ENCODE data around the gene ZNF609. TPM values are rescaled to one million over a fixed set of nuclear protein-coding genes. Genes with fewer than 3 reads are reported as not detected.

Gene ZNF609
- total RNA-seq, 1 experiment from 2014 or later = 17.7 TPM

DNA sequence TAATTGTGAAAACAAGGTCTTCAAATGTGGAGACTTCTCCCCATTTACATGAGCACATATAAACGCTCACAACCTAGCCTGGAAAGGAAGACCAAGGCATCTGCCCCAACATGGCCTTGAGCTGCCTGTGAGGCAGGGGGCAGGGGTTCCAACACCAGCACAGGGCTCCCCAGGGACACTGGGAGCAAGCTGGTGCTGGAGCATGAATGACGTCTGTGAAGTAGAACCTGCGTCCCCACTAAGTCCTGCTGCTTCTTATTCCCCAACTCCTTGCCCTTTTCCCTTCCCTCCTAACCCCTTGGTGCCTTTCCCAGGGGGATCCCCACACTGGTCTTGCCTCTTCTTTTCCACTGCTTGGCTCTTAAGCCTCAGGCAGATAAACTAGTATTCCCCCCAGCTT, 221.9 kb downstream of the ZNF609 start:
- Histone ChIP-seq H3K36me3 (peaks cover 81% of the 10 kb centered on the region), H3K4me3 (no peak overlapping the region), H3K4me1 (replicated peaks) (no peaks in the 10 kb centered on the region), H3K27ac (no peak overlapping the region), H3K27me3 (replicated peaks) (no peaks in the 10 kb centered on the region), H3K9me3 (replicated peaks) (no peaks in the 10 kb centered on the region)
- no peak for DNase-seq (ENCODE audit: low read depth in 1 of 2, low spot score in 2 of 2)

- Histone ChIP-seq H3K27me3 (replicated peaks) (no peaks in the 10 kb centered on the region), H3K4me1 (replicated peaks) (no peaks in the 10 kb centered on the region), H3K4me3 (no peak overlapping the region), H3K27ac (no peak overlapping the region), H3K9me3 (replicated peaks) (no peaks in the 10 kb centered on the region), H3K36me3 (peaks cover 86% of the 10 kb centered on the region)
- no peak for DNase-seq (ENCODE audit: low read depth in 1 of 2, low spot score in 2 of 2)
Observed at GRCh38 chr15:64683378-64683777, 223.0 kb downstream of the ZNF609 start.

- no peak for DNase-seq (ENCODE audit: low read depth in 1 of 2, low spot score in 2 of 2)
- Histone ChIP-seq H3K36me3 (peaks cover 84% of the 10 kb centered on the region), H3K27me3 (replicated peaks) (no peaks in the 10 kb centered on the region), H3K9me3 (replicated peaks) (no peaks in the 10 kb centered on the region), H3K4me3 (no peak overlapping the region), H3K27ac (no peak overlapping the region), H3K4me1 (replicated peaks) (no peaks in the 10 kb centered on the region)
Observed at GRCh38 chr15:64685230-64685888, 225.0 kb downstream of the ZNF609 start.

DNA sequence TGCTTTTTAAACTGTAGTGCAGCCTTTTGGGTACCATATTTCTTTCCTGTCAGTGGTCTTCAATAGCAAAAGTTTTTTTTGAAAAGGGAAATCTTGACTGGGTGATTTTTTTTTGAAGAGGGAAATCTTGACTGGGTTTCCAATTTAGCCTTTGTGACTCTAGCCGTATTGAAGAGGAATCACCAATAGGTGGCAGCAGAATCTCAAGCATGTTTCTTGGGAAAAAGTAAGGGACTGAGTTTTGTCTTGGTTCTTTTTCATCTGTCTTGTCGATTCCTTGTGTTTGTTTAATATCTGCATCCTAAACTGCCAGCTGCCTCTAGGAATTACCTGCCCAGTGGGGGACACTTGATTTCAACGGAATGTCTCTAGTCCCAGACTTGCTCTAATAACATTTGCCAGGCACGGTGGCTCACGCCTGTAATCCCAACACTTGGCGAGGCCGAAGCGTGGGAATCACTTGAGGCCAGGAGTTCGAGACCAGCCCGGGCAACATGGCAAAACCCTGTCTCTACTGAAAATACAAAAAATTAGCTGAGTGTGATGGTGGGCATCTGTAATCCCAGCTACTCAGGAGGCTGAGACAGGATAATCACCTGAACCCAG, 225.9 kb downstream of the ZNF609 start:
- Histone ChIP-seq H3K27ac (no peak overlapping the region), H3K36me3 (peaks cover 87% of the 10 kb centered on the region)

DNA sequence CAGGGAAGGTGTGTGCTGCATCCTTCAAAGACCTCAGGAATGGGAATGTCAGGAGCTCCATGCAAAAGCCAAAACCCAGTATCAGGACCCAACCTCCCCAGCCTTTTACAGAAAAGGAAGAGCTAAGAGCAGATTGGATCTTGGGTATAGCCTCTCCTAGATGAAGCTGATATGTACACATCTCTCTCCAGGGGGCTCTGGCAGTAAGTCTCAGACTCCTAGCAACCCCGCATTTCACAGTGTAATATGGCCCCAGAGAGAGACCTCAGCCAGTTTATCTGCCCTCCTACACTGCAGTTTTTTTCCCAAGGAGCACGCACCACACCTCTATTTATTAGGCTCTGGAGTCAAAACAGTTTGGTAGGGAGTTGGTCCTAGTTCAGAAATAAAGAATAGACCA, 226.8 kb downstream of the ZNF609 start:
- Histone ChIP-seq H3K4me1 (replicated peaks) (no peaks in the 10 kb centered on the region), H3K9me3 (replicated peaks) (no peaks in the 10 kb centered on the region), H3K27me3 (replicated peaks) (no peaks in the 10 kb centered on the region), H3K36me3 (peaks cover 87% of the 10 kb centered on the region), H3K27ac (no peak overlapping the region), H3K4me3 (no peak overlapping the region)
- DNase-seq (ENCODE audit: low read depth in 1 of 2, low spot score in 2 of 2) = no peak

More for the DNA sequence above, 225.9 kb downstream of the ZNF609 start:
- H3K4me1 ChIP-seq (replicated peaks) = no peaks in the 10 kb centered on the region
- DNase-seq (ENCODE audit: low read depth in 1 of 2, low spot score in 2 of 2) = peak in 1 of 2 experiments; percentile 42
- no peaks in the 10 kb centered on the region for H3K27me3 ChIP-seq (replicated peaks)
- H3K9me3 ChIP-seq (replicated peaks) = no peaks in the 10 kb centered on the region
- no peak overlapping the region for H3K4me3 ChIP-seq

DNA sequence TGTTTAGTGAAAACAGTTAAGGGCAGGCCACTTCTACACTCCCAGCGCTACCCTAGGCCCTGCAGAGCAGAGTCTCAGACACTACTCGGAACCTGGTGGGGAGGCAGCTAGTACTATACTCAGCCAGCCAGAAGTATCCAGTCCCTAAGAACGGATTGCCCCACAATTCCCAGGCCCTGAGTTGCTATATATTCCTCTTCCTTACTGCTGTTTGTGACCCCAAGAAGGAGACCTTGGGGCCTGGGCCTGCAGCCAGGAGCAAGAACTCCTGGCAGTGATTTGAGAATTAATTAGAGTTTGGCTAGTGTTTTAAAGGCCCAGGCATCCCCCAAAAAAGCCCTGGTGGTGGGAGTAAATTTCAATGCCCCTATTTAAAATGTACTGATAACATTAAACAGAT, 227.3 kb downstream of the ZNF609 start:
- Histone ChIP-seq H3K4me1 (replicated peaks) (peaks cover under 1% of the 10 kb centered on the region; the same call in 1 of the 2 replicates), H3K9me3 (replicated peaks) (no peaks in the 10 kb centered on the region), H3K4me3 (no peak overlapping the region), H3K36me3 (peaks cover 87% of the 10 kb centered on the region), H3K27me3 (replicated peaks) (no peaks in the 10 kb centered on the region), H3K27ac (no peak overlapping the region)
- DNase-seq (ENCODE audit: low read depth in 1 of 2, low spot score in 2 of 2) = no peak

- H3K4me1 ChIP-seq (replicated peaks) = peaks cover 11% of the 10 kb centered on the region; the same call in 1 of the 2 replicates
- H3K27ac ChIP-seq = no peak overlapping the region
- no peaks in the 10 kb centered on the region for H3K27me3 ChIP-seq (replicated peaks)
- H3K9me3 ChIP-seq (replicated peaks) = no peaks in the 10 kb centered on the region
- no peak overlapping the region for H3K4me3 ChIP-seq
- H3K36me3 ChIP-seq = peaks cover 92% of the 10 kb centered on the region
- no peak for DNase-seq (ENCODE audit: low read depth in 1 of 2, low spot score in 2 of 2)
Observed at GRCh38 chr15:64688770-64689169, 228.4 kb downstream of the ZNF609 start.

- Histone ChIP-seq H3K27me3 (replicated peaks) (no peaks in the 10 kb centered on the region), H3K27ac (no peak overlapping the region), H3K9me3 (replicated peaks) (no peaks in the 10 kb centered on the region), H3K4me3 (no peak overlapping the region), H3K4me1 (replicated peaks) (peaks cover 11% of the 10 kb centered on the region; the same call in 1 of the 2 replicates), H3K36me3 (peaks cover 96% of the 10 kb centered on the region)
- DNase-seq (ENCODE audit: low read depth in 1 of 2, low spot score in 2 of 2) = no peak
Observed at GRCh38 chr15:64690008-64690407, 229.6 kb downstream of the ZNF609 start.

GRCh38 chr15:64690578-64691296, 230.4 kb downstream of the ZNF609 start:
- Histone ChIP-seq H3K9me3 (replicated peaks) (no peaks in the 10 kb centered on the region), H3K27ac (no peak overlapping the region), H3K27me3 (replicated peaks) (no peaks in the 10 kb centered on the region), H3K4me3 (no peak overlapping the region), H3K4me1 (replicated peaks) (peaks cover 11% of the 10 kb centered on the region; the same call in 1 of the 2 replicates), H3K36me3 (peaks cover 98% of the 10 kb centered on the region)
- DNase-seq (ENCODE audit: low read depth in 1 of 2, low spot score in 2 of 2) = no peak

GRCh38 chr15:64691896-64692565, 231.7 kb downstream of the ZNF609 start:
- no peak overlapping the region for H3K27ac ChIP-seq

GRCh38 chr15:64693134-64693533, 232.8 kb downstream of the ZNF609 start:
- H3K9me3 ChIP-seq (replicated peaks) = no peaks in the 10 kb centered on the region
- H3K4me3 ChIP-seq = no peak overlapping the region
- H3K27ac ChIP-seq = no peak overlapping the region
- peaks cover 80% of the 10 kb centered on the region for H3K36me3 ChIP-seq
- H3K27me3 ChIP-seq (replicated peaks) = no peaks in the 10 kb centered on the region
- DNase-seq (ENCODE audit: low read depth in 1 of 2, low spot score in 2 of 2) = peak in 1 of 2 experiments; percentile 34
- peaks cover 12% of the 10 kb centered on the region; the same call in 1 of the 2 replicates for H3K4me1 ChIP-seq (replicated peaks)

More at GRCh38 chr15:64691896-64692565, 231.7 kb downstream of the ZNF609 start:
- Histone ChIP-seq H3K36me3 (peaks cover 91% of the 10 kb centered on the region), H3K27me3 (replicated peaks) (no peaks in the 10 kb centered on the region), H3K4me3 (no peak overlapping the region), H3K4me1 (replicated peaks) (peaks cover 11% of the 10 kb centered on the region; the same call in 1 of the 2 replicates), H3K9me3 (replicated peaks) (no peaks in the 10 kb centered on the region)
- DNase-seq (ENCODE audit: low read depth in 1 of 2, low spot score in 2 of 2) = no peak

DNA sequence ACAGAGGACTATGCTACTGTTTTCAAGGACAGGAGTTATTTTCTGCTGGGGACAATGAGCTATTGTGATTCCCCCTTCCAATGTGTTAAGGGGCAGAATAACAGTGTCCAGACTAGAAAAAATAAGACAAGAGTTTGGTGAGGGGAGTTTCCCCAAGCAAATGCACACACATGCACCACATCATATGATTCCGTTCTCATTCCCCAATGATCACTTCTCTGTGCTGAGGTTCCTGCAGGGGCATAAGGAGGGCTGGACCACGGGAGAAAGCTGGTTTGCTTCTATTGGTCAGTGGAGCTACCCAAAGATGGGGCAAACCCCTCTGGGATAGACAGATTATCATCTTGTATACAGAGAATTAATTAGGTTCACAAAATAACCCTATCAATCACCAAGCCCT, 234.4 kb downstream of the ZNF609 start:
- peaks cover 65% of the 10 kb centered on the region for H3K36me3 ChIP-seq
- no peaks in the 10 kb centered on the region for H3K27me3 ChIP-seq (replicated peaks)
- no peak overlapping the region for H3K4me3 ChIP-seq
- H3K27ac ChIP-seq = no peak overlapping the region
- no peak for DNase-seq (ENCODE audit: low read depth in 1 of 2, low spot score in 2 of 2)
- H3K4me1 ChIP-seq (replicated peaks) = peaks cover 22% of the 10 kb centered on the region; the same call in 1 of the 2 replicates
- H3K9me3 ChIP-seq (replicated peaks) = no peaks in the 10 kb centered on the region

DNA sequence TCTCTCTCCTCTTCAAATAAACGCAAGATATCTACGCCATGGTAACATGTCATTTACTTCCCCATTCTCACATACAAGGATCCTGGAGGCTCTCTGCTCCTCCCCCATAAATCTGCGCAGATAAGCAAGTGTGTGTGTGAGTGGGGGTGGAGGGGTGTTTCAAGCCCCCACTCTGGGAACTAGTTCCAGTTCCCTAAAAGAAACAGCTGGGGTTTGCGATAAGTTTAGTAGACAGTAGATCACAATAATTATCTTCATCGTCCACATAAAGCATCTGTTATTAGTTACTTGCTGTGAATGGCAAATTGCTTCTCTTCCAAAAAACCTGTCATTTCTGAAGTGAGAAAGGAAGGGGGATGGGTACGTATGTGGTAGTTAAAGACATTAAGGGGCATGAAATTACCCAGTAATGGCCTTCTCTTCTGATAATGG, 235.2 kb downstream of the ZNF609 start:
- no peaks in the 10 kb centered on the region for H3K9me3 ChIP-seq (replicated peaks)
- no peak for DNase-seq (ENCODE audit: low read depth in 1 of 2, low spot score in 2 of 2)
- peaks cover 22% of the 10 kb centered on the region; the same call in 1 of the 2 replicates for H3K4me1 ChIP-seq (replicated peaks)
- no peaks in the 10 kb centered on the region for H3K27me3 ChIP-seq (replicated peaks)
- no peak overlapping the region for H3K27ac ChIP-seq
- H3K36me3 ChIP-seq = peaks cover 62% of the 10 kb centered on the region
- H3K4me3 ChIP-seq = no peak overlapping the region

Measured in SJSA1 (cell line).